ENCODE results near the gene RPS28.
"Not testable (repeated sequence)": the region's sequence is repeated elsewhere in the genome, so short reads cannot be mapped to it uniquely, and the experiment has no call there.

The RPS28 gene

DNA sequence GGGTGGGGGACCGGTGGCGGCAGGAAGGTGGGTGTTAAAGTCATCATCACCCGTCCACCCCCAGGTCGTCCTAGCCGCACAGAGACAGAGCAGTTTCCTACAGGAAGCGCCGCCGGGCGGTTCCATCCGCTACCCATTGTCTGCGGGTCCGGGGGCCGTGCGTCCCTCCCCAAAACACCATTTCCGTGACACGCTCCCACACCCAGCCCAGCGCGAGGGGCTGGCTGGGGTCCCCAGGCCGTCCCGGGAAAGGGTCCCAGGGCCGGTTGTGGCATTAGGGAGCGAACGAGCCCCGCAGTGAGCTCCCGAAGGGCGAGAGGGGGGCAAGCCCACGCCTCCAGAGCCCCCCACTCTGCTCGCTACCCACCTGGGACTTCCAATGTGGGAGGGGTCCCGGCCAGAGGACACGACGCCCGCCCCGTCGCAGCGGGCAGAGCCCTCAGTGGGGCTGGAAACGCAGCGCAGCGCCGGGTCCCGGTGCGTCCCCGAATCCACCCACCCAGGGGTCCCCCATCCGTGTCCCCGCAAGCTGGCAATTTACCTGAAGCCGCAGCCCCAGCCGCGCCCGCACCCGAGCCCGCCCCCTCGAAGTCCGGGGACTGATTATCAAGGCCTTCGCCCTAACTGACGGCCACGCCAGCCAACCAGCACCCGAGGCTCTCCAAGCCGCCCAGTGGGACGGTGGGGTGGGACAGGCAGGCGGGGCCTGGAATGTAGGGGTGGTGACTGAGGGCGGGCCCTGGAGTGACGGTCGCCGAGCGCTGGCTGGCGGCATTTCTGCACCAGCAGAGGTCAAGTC lies 21.6 kb downstream of the RPS28 start, which contains the start of gene KANK3:
Gene KANK3, minus strand, starts transcription at position 579 of the 799 bp plus-strand sequence. CDS start 5,434 bp downstream, outside the sequence.
- DNase-seq, result peak; percentile 94

GRCh38 chr19:8343483-8343844 lies 22.2 kb downstream of the RPS28 start:
- no peak for DNase-seq

- DNase-seq, result not testable (repeated sequence)
These were observed 28.5 kb downstream of the RPS28 start for GRCh38 chr19:8349629-8350372.

- DNase-seq, result no peak
These were observed 31.0 kb downstream of the RPS28 start for GRCh38 chr19:8352134-8352827.

DNA sequence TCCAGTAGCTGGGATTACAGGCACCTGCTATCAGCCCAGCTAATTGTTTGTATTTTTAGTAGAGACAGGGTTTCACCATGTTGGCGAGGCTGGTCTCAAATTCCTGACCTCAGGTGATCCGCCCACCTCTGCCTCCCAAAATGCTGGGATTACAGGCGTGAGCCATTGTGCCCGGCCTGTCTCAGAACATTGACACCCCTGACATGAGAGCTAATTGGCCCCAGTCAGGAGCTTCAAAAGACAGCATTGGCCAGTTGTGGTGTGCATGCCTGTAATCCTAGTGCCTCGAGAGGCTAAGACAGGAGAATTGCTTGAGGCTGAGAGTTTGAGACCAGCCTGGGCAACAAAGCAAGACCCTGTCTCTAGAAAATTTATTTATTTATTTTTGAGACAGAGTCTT lies 31.5 kb downstream of the RPS28 start:
- not testable (repeated sequence) for DNase-seq

DNA sequence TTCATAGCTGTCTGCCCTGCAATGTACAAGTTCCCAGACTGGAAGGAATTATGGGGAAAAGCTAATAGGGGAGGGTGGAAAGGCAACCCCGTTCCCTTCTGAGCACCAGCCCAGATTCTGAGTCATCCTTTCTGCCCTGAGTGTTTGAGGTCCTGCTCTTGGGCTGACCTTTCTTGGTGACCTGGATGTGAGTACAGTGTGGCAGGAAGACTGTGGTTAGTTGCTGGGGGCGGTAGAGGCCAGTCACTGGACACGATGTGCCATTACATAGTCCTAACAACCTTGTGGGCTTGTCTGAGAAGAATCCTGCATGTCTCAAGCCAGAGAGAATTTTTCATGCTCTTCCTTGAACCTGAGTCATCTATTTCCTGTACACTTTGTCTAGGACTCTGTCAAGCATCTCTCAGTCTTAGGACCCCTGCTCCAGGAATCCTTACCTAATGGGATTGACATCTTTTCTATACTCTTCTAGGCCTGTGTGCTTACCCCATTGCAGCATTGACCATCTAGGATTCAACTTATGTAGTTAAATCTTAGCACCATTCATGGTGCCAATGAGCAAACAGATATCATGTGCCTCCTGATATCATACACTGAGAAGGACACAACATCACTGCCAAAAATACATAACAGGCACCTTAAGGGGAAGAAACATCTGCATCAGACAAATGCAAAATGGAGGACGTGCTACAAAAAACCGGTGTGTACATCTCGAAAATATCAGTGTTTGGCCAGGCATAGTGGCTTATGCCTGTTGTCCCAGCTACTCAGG lies 34.5 kb downstream of the RPS28 start:
- no peak for DNase-seq

- no peak for DNase-seq
These were observed 35.8 kb downstream of the RPS28 start for GRCh38 chr19:8357007-8357521.

- DNase-seq, result no peak
These were observed 37.7 kb downstream of the RPS28 start for GRCh38 chr19:8358948-8359347.

GRCh38 chr19:8360196-8360595 lies 38.9 kb downstream of the RPS28 start:
- DNase-seq, result no peak

DNA sequence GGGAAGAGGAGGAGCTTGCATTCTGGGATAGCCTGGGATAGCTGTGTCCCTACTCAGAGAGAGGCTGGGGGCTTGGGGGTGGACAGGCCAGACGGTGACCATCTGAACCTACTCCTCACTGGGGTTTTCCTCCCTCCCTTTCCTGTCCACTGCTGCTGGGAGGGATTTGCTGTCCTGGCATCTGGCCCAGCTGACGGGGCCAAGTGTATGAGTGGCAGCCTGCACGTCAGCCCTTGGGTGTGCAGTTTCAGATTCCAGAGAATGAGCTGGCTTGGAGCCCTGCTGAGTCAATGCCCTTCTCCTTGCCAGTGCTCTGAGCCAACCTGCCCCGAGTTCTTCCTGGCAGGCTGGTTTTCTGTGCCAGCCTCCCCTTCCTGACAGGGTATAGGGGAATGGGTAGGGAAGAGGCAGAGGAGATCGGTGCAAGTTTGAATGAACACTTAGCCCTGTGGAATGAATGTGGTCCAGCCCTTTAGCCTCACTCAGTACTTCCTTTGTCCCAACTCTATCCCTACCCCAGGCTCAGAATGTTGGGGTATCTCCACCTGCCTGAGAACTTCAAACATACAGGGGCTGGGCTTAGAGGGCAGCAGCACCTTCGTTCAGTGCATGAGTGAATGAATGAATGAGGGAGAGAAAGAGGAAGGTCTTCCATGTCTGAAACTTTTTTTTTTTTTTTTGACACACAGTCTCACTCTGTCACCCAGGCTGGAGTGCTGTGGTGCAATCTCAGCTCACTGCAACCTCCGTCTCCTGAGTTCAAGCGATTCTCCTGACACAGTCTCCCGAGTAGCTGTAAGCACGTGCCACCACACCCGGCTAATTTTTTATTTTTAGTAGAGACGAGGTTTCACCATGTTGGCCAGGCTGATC lies 40.9 kb downstream of the RPS28 start:
- no peak for DNase-seq

- peak; percentile 61 for DNase-seq
These were observed 42.8 kb downstream of the RPS28 start, which contains the start of gene ANGPTL4 for GRCh38 chr19:8363803-8364771. TSS of gene ANGPTL4 (plus strand) at chr19:8364155. CDS start at chr19:8364322, 167 bp downstream.

DNA sequence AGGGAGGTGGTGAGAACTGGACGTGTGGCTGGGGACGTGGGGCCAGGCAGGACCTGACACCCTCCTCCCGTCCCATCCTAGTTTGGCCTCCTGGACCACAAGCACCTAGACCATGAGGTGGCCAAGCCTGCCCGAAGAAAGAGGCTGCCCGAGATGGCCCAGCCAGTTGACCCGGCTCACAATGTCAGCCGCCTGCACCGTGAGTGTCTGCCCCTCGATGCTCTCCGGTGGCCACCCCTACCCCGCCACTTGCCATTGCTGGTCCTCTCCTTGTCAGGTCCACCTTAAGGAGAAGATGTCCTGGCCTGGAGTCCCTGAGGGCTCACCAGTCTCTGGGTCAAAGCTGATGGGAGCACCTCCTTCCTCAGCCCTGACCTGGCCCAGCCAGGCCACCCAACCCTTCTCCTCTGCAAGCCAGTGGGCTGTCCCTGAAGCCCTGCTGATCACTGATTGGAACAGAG lies 44.9 kb downstream of the RPS28 start:
- no peak for DNase-seq

DNA sequence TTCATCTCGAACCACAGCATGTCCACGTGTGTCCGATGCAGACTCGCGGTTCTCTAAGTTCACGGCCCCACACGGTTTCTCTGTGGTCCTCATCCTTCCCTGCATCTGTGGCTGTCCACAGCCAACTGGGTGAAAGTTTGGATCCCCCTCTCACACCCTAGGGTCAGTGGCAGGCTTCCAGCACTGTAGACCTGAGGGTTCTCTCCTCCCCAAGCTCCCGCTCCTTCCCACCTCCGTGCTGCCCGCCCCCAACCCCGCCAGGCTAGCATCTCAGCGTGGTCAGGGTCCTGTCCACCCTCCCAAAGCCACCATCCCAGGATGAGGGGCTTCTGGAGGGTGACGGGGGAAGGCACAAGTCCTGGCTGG lies 45.6 kb downstream of the RPS28 start:
- DNase-seq, result no peak

DNA sequence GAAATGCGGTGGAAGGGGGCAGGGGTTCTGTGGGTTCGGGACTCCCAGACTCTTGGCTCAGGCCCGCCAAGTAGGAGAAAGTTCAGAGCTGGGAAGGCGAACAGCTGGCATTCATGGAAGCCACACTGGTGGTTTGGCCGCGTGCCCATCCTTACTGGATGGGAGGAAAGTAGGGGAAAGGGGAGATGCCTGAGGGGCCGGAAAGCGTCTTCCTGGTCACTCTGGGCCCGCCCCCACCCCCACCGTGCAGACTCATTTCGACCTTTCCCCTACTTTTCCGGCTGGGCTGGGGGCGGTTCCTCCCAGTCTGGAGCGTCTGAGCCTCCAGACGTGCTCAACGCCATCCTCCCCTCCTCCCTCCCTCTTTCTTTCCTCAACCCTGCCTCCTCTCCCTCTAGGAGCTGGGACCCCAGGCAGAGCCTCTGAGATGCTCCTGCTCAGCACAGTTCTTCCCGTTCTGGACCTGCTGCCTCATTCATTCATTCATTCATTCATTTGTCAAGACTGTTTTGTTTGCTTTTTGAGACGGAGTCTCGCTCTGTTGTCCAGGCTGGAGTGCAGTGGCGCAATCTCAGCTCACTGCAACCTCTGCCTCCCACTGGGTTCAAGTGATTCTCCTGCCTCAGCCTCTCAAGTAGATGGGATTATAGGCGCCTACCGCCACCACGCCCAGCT lies 46.2 kb downstream of the RPS28 start:
- no peak for DNase-seq

GRCh38 chr19:8370176-8371010 lies 49.1 kb downstream of the RPS28 start:
- no peak for DNase-seq

DNA sequence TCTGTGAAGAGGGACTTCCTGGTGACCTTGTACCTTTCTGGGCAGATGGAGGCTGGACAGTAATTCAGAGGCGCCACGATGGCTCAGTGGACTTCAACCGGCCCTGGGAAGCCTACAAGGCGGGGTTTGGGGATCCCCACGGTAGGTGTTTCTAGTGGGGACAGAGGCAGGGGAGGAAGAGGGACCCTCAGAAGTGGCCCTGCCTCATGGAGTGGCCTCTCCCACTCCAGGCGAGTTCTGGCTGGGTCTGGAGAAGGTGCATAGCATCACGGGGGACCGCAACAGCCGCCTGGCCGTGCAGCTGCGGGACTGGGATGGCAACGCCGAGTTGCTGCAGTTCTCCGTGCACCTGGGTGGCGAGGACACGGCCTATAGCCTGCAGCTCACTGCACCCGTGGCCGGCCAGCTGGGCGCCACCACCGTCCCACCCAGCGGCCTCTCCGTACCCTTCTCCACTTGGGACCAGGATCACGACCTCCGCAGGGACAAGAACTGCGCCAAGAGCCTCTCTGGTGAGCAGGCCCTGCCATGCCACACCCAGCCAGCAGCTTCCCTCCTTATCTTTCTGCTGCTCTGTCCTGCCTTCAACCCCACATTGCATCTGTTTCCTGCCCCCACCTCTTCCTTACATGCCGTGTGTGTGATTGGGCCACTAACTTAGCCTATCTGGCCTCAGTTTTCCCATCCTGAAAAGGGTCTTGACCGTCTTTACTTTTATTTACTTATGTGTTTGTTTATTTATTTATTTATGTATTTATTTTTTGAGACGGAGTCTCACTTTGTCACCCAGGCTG lies 49.9 kb downstream of the RPS28 start:
- no peak for DNase-seq
